Stimulated activated CD4-positive, alpha-beta T cell treated with anti-CD3 and anti-CD28 coated beads, TNF-alpha, amount 100 ng/mL, for 4 hours (primary cell): ENCODE measurements around the gene PGF.

ENCODE experiments used
- DNase-seq, 3 experiments: peaks; one replicate each; pipeline ENCODE4 v3.0.0-alpha.2; 2020; ENCODE audit warnings: low read depth in 3 of 3

Gene PGF

GRCh38 chr14:74898694-74899093 is 56.7 kb downstream of the PGF start:
- no peak for DNase-seq

- no peak for DNase-seq
Observed at GRCh38 chr14:74898083-74898482, 57.3 kb downstream of the PGF start.

GRCh38 chr14:74897642-74898041 is 57.8 kb downstream of the PGF start:
- DNase-seq: no peak

- DNase-seq: no peak
Observed at GRCh38 chr14:74896400-74896799, 59.0 kb downstream of the PGF start.

- DNase-seq: no peak
Observed at GRCh38 chr14:74893614-74894091, 61.7 kb downstream of the PGF start.

- no peak for DNase-seq
Observed at GRCh38 chr14:74892745-74893144, 62.7 kb downstream of the PGF start.

- DNase-seq: no peak
Observed at GRCh38 chr14:74891870-74892269, 63.5 kb downstream of the PGF start.
